ENCODE measurements around the gene CFAP221.
A peak's percentile ranks its signal among the peaks of the same experiment; 100 is the strongest.

The CFAP221 gene

GRCh38 chr2:119674711-119675500, 130.7 kb downstream of the CFAP221 start:
- in situ Hi-C loops (cut with MboI; ENCODE audit: low pct_unique_long_range_greater_than_20kb, low sequenced_read_pairs, unreplicated experiment) = loop anchor here (25.0 kb wide), 1 partner anchor 263 kb away; no protein-coding TSS in a partner anchor
- no peak for DNase-seq (ENCODE audit: low spot score)

GRCh38 chr2:119678021-119678656, 133.9 kb downstream of the CFAP221 start:
- peak; percentile 15 for DNase-seq (ENCODE audit: low spot score)
- in situ Hi-C loops (cut with MboI; ENCODE audit: low pct_unique_long_range_greater_than_20kb, low sequenced_read_pairs, unreplicated experiment) = no loop called here
- TF ChIP-seq CTCF (IDR thresholded peaks at IDR 0.05; ENCODE audit: extremely low read depth, insufficient read depth, missing control alignments) = no peak

More at GRCh38 chr2:119674711-119675500, 130.7 kb downstream of the CFAP221 start:
- TF ChIP-seq CTCF (IDR thresholded peaks at IDR 0.05; ENCODE audit: extremely low read depth, insufficient read depth, missing control alignments) = no peak

- no peak for TF ChIP-seq CTCF (IDR thresholded peaks at IDR 0.05; ENCODE audit: extremely low read depth, insufficient read depth, missing control alignments)
- DNase-seq (ENCODE audit: low spot score) = no peak
- in situ Hi-C loops (cut with MboI; ENCODE audit: low pct_unique_long_range_greater_than_20kb, low sequenced_read_pairs, unreplicated experiment) = no loop called here
Measured at GRCh38 chr2:119679526-119679837, 135.2 kb downstream of the CFAP221 start.

- DNase-seq (ENCODE audit: low spot score) = no peak
- in situ Hi-C loops (cut with MboI; ENCODE audit: low pct_unique_long_range_greater_than_20kb, low sequenced_read_pairs, unreplicated experiment) = no loop called here
- no peak for TF ChIP-seq CTCF (IDR thresholded peaks at IDR 0.05; ENCODE audit: extremely low read depth, insufficient read depth, missing control alignments)
Measured at GRCh38 chr2:119679846-119680245, 135.6 kb downstream of the CFAP221 start.

- TF ChIP-seq CTCF (IDR thresholded peaks at IDR 0.05; ENCODE audit: extremely low read depth, insufficient read depth, missing control alignments) = no peak
- in situ Hi-C loops (cut with MboI; ENCODE audit: low pct_unique_long_range_greater_than_20kb, low sequenced_read_pairs, unreplicated experiment) = no loop called here
- DNase-seq (ENCODE audit: low spot score) = no peak
Measured at GRCh38 chr2:119680457-119681202, 136.4 kb downstream of the CFAP221 start.

GRCh38 chr2:119681203-119681867, 137.1 kb downstream of the CFAP221 start:
- no peak for DNase-seq (ENCODE audit: low spot score)
- no peak for TF ChIP-seq CTCF (IDR thresholded peaks at IDR 0.05; ENCODE audit: extremely low read depth, insufficient read depth, missing control alignments)
- in situ Hi-C loops (cut with MboI; ENCODE audit: low pct_unique_long_range_greater_than_20kb, low sequenced_read_pairs, unreplicated experiment) = no loop called here

Data from GM13977 (cell line).